ENCODE results near the gene TTC7B.

DNA sequence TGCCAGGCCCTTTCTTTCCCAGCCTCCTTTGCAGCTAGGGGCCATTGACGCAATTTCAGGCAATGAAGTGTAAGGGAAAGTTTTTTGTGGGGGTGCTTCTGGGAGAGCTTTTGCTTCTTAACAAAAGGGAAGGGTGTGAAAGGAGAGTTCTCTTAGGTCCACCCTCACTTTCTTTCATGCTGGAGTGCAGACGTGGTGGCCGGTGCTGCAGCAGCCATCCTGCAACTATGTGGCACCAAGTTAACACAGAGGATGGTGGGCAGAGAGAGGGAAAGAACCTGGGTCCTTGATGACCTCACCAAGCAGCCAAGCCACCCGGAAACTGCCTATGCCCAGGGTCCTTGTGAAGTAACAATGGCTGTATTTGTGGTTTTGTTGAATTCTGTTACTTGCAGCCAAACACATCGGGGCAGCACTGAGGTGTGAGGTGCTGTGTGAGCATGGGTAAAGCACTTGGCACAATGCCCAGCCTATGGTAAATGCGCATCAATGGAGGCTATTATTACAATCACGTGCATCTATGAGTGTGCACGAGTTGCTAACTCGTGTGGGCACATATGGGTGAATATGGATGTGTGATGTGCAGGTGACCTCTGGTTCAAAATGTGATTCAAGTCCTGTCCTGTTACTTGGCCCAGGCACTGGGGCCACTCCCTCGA is 296.8 kb downstream of the TTC7B start:
- TF ChIP-seq, protein P1, sequence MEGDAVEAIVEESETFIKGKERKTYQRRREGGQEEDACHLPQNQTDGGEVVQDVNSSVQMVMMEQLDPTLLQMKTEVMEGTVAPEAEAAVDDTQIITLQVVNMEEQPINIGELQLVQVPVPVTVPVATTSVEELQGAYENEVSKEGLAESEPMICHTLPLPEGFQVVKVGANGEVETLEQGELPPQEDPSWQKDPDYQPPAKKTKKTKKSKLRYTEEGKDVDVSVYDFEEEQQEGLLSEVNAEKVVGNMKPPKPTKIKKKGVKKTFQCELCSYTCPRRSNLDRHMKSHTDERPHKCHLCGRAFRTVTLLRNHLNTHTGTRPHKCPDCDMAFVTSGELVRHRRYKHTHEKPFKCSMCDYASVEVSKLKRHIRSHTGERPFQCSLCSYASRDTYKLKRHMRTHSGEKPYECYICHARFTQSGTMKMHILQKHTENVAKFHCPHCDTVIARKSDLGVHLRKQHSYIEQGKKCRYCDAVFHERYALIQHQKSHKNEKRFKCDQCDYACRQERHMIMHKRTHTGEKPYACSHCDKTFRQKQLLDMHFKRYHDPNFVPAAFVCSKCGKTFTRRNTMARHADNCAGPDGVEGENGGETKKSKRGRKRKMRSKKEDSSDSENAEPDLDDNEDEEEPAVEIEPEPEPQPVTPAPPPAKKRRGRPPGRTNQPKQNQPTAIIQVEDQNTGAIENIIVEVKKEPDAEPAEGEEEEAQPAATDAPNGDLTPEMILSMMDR (conservative IDR thresholded peaks at IDR 0.05 in 1 of 2, IDR thresholded peaks at IDR 0.05 in 1 of 2; ENCODE audit: low read depth in 1 of 2, low read length in 2 of 2): no peak
- TF ChIP-seq EZH2 (IDR thresholded peaks at IDR 0.05; ENCODE audit: low read length, missing control alignments): no peak

Data from fibroblast of lung (primary cell).